Loucy (cell line): ENCODE measurements around the gene MOB3B.
"Not testable (repeated sequence)": the region's sequence is repeated elsewhere in the genome, so short reads cannot be mapped to it uniquely, and the experiment has no call there.

Experiments used
- CTCF ChIP-seq: fragments of 200-600 bp; sonication (generic); conservative IDR thresholded peaks from 2 replicates; pipeline ENCODE4 v1.5.1; 2014; ENCODE audit warnings: mild to moderate bottlenecking, antibody characterized with exemption, low read length
- EZH2phosphoT487 ChIP-seq: fragments of 200-600 bp; IDR thresholded peaks from 2 replicates; pipeline ENCODE4 v1.6.1; 2018; ENCODE audit warnings: antibody characterized with exemption, mild to moderate bottlenecking, moderate library complexity, borderline replicate concordance

DNA sequence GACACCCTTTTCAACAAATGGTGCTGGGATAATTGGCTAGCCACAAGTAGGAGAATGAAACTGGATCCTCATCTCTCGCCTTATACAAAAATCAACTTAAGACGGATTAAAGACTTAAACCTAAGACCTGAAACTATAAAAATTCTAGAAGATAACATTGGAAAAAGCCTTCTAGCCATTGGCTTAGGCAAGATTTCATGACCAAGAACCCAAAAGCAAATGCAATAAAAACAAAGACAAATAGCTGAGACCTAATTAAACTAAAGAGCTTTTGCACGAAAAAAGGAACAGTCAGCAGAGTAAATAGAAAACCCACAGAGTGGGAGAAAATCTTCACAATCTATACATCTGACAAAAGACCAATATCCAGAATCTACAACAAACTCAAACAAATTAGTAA lies 110.1 kb downstream of the MOB3B start:
- not testable (repeated sequence) for TF ChIP-seq CTCF, EZH2phosphoT487
